Body of pancreas (tissue), 4 donors: Measurements from ENCODE around the gene KLHL12.

Experiments
- POLR2A ChIP-seq, 3 donors: fragments of 450-650 bp; IDR thresholded peaks; one replicate each; pipeline ENCODE4 v1.6.1; 2016; ENCODE audit warnings: antibody characterized with exemption in 3 of 3, mild to moderate bottlenecking in 2 of 3
- TF ChIP-seq, protein P1 (sequence below), 7 experiments: fragments of 450-650 bp in 4 of 7; fragments of 200-600 bp in 3 of 7; sonication (generic) in 3 of 7; IDR thresholded peaks; one replicate each; pipeline ENCODE4 v1.5.1; 2016 to 2019; ENCODE audit warnings: antibody characterized with exemption in 7 of 7

DNA sequence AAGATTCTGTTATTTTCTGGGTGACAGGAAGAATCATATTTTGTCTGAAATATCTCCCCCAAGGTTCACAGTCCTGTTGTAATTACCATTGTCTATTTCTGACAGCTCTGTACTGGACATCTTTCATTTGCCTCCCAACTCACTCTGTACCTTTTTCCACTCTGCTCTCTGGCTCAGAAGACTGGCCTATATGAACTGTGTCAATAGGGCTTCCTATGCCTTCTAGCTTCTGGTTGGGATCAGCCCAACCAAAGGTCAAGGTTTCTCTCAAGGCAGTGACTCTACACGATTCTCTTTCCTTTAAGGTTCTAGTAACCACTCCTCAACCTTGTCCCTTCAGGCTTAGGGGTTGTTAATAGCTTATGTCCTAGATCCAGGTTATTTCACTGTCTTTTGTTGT is 17.5 kb downstream of the KLHL12 start:
- TF ChIP-seq, protein P1, sequence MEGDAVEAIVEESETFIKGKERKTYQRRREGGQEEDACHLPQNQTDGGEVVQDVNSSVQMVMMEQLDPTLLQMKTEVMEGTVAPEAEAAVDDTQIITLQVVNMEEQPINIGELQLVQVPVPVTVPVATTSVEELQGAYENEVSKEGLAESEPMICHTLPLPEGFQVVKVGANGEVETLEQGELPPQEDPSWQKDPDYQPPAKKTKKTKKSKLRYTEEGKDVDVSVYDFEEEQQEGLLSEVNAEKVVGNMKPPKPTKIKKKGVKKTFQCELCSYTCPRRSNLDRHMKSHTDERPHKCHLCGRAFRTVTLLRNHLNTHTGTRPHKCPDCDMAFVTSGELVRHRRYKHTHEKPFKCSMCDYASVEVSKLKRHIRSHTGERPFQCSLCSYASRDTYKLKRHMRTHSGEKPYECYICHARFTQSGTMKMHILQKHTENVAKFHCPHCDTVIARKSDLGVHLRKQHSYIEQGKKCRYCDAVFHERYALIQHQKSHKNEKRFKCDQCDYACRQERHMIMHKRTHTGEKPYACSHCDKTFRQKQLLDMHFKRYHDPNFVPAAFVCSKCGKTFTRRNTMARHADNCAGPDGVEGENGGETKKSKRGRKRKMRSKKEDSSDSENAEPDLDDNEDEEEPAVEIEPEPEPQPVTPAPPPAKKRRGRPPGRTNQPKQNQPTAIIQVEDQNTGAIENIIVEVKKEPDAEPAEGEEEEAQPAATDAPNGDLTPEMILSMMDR (IDR thresholded peaks at IDR 0.05) = no peak
- no peak for TF ChIP-seq POLR2A (IDR thresholded peaks at IDR 0.05)
